K562 (cell line): ENCODE results near the gene ANKRD11. TPM values are rescaled to one million over a fixed set of nuclear protein-coding genes. Genes with fewer than 3 reads are reported as not detected.
A peak's percentile ranks its signal among the peaks of the same experiment; 100 is the strongest.

Experiments
- ARHGAP35 ChIP-seq: fragments of 450-650 bp; IDR thresholded peaks from 2 replicates; pipeline ENCODE4 v1.6.1; 2018; ENCODE audit not compliant: partially characterized antibody
- ARID1B ChIP-seq: fragments of 450-650 bp; IDR thresholded peaks from 2 replicates; pipeline ENCODE4 v1.6.1; 2016; ENCODE audit warnings: antibody characterized with exemption, mild to moderate bottlenecking, inconsistent platforms
- CBFA2T3 ChIP-seq: fragments of 450-650 bp; IDR thresholded peaks from 2 replicates; pipeline ENCODE4 v1.6.1; 2017
- CREM ChIP-seq: IDR thresholded peaks from 2 replicates; pipeline ENCODE4 v1.6.1; 2014; ENCODE audit warnings: antibody characterized with exemption, low read depth
- CTBP1 ChIP-seq: fragments of 450-650 bp; IDR thresholded peaks from 2 replicates; pipeline ENCODE4 v1.6.1; 2016; ENCODE audit warnings: borderline replicate concordance
- DPF2 ChIP-seq: fragments of 450-650 bp; IDR thresholded peaks from 2 replicates; pipeline ENCODE4 v1.6.1; 2016
- PHF21A ChIP-seq: fragments of 450-650 bp; IDR thresholded peaks from 2 replicates; pipeline ENCODE4 v1.6.1; 2017; ENCODE audit warnings: low read depth, borderline replicate concordance
- RBM14 ChIP-seq: fragments of 200-400 bp; formaldehyde crosslinking; IDR thresholded peaks from 2 replicates; pipeline ENCODE4 v1.6.1; 2018; ENCODE audit warnings: low read depth, mild to moderate bottlenecking, low read length, moderate library complexity, borderline replicate concordance; ENCODE audit not compliant: insufficient read depth
- SRSF3 ChIP-seq: fragments of 200-400 bp; formaldehyde crosslinking; IDR thresholded peaks from 2 replicates; pipeline ENCODE4 v1.6.1; 2016; ENCODE audit warnings: mild to moderate bottlenecking, low read length, moderate library complexity; ENCODE audit not compliant: insufficient read depth
- TCF3 ChIP-seq: sonication (generic); formaldehyde crosslinking; IDR thresholded peaks from 2 replicates; pipeline ENCODE4 v1.4.0; 2020; ENCODE audit warnings: mild to moderate bottlenecking, missing genetic modification reagents
- ZNF134 ChIP-seq: fragments of 250-450 bp; sonication (Bioruptor Pico); conservative IDR thresholded peaks from 2 replicates; pipeline ENCODE4 v1.4.0; 2020
- ZNF23 ChIP-seq: fragments of 250-450 bp; sonication (Bioruptor Pico); IDR thresholded peaks from 2 replicates; pipeline ENCODE4 v1.4.0; 2020; ENCODE audit warnings: mild to moderate bottlenecking
- ZSCAN32 ChIP-seq: fragments of 450-650 bp; formaldehyde crosslinking; IDR thresholded peaks from 2 replicates; pipeline ENCODE4 v1.4.0; 2020; ENCODE audit warnings: mild to moderate bottlenecking, moderate library complexity
- polyA plus RNA-seq, 8 experiments: library from polyadenylated mRNA; depleted of rRNA in 4 of 8; stranded (reverse) in 5 of 8; unstranded in 3 of 8; fragments of >200 nt; fragmentation: Nextera tagmentation in 2 of 8; fragmentation: Illumina TruSeq in 1 of 8; extraction: Ambion mirVana in 2 of 8; extraction: Trizol in 1 of 8; gene quantifications; 2 replicates each; pipeline versions ENCODE4 v1.2.1 to v1.2.3, GENCODE V29; 2011 to 2014; ENCODE audit warnings: inconsistent platforms in 1 of 8, missing spikeins in 1 of 8
- total RNA-seq, 7 experiments: library from RNA; depleted of rRNA in 6 of 7; stranded (reverse); fragments of >200 nt in 6 of 7; fragmentation: Illumina TruSeq in 2 of 7; extraction: Trizol in 2 of 7; gene quantifications; 2 replicates each; pipeline versions ENCODE4 v1.2.1 to v1.2.3, GENCODE V29; 2011 to 2021; ENCODE audit warnings: low replicate concordance in 1 of 7
- TF ChIP-seq, protein P1 (sequence below): fragments of 450-650 bp; formaldehyde crosslinking; IDR thresholded peaks from 2 replicates; pipeline ENCODE4 v1.4.0; 2020; ENCODE audit warnings: mild to moderate bottlenecking
- TF ChIP-seq, protein P2 (sequence below): sonication (generic); formaldehyde crosslinking; IDR thresholded peaks from 2 replicates; pipeline ENCODE4 v1.8.0; 2022; ENCODE audit warnings: mild to moderate bottlenecking, missing genetic modification reagents
- TF ChIP-seq, protein P3 (sequence below), 2 experiments: IDR thresholded peaks; 2 replicates each; pipeline ENCODE4 v1.6.1; 2011; ENCODE audit warnings: borderline replicate concordance in 1 of 2, control low read depth in 1 of 2, low read depth in 1 of 2, low read length in 1 of 2, mild to moderate bottlenecking in 1 of 2, mixed read lengths in 1 of 2, moderate library complexity in 1 of 2; ENCODE audit not compliant: insufficient read depth in 1 of 2, insufficient read length in 1 of 2, poor library complexity in 1 of 2, severe bottlenecking in 1 of 2; ENCODE audit errors: extremely low read depth in 1 of 2
- TF ChIP-seq, protein P4 (sequence below): fragments of 450-650 bp; IDR thresholded peaks from 2 replicates; pipeline ENCODE4 v1.6.1; 2017; ENCODE audit warnings: antibody characterized with exemption, mild to moderate bottlenecking
- TF ChIP-seq, protein P5 (sequence below): fragments of 250-450 bp; sonication (Bioruptor Pico); IDR thresholded peaks from 2 replicates; pipeline ENCODE4 v1.8.0; 2022; ENCODE audit warnings: inconsistent platforms
- TF ChIP-seq, protein P6 (sequence below): sonication (generic); formaldehyde crosslinking; IDR thresholded peaks from 2 replicates; pipeline ENCODE4 v1.9.0; 2022; ENCODE audit warnings: mild to moderate bottlenecking, missing genetic modification reagents

Gene ANKRD11
- total and polyA plus RNA-seq, 9 of the 15 experiments (the other 6 are each of a cell fraction or from before 2014, with no cell fraction given): 4.7 to 126 (median 31.7) TPM

DNA sequence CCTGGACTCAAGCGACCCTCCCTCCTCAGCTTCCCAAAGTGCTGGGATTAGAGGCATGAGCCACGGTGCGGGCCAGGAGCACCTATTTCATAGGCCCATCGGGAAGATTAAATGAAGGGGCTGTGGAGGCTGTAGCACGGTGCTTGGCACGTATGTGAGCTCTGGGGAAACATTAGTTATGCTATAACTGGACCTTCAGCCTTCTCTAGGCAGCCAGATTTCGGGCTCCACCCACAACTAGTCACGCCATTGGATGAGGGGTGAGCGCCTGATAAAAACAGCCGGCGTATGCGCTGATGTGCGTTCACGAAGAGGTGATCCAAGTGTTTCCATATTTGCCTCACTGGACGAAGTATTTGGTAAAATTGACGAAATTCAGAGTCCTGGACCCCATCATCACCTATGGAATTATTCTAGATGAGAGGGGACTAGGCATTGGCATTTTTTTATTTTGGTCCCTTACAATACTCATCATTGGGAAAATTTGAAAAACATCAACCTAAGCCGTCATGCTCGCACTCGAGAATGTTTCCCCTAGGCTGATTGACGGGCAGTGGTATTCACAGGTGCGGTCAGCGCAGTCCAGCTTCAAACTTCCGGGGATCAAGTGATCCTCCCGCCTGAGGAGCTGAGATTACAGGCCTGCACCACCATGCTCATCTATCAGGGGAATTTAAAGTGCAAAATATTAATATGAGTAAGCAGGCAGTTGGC lies 1.8 kb upstream of the ANKRD11 start (continued):
- TF ChIP-seq RBM14 (no peak), ZNF23 (CRISPR knock-in tag) (no peak), ZSCAN32 (CRISPR knock-in tag) (no peak), CBFA2T3 (peak; percentile 66), CTBP1 (0 out of 2 replicates have a peak, but pooled peaks have one; percentile 20), TCF3 (CRISPR knock-in tag) (peak; percentile 33; the same call in 1 of the 2 replicates), SRSF3 (no peak), PHF21A (peak; percentile 50; the same call in 1 of the 2 replicates), DPF2 (peak; percentile 44; the same call in 1 of the 2 replicates), ARID1B (peak; percentile 60), CREM (peak; percentile 24; the same call in 1 of the 2 replicates), ZNF134 (CRISPR knock-in tag) (no peak), ARHGAP35 (no peak)
- TF ChIP-seq, protein P1, sequence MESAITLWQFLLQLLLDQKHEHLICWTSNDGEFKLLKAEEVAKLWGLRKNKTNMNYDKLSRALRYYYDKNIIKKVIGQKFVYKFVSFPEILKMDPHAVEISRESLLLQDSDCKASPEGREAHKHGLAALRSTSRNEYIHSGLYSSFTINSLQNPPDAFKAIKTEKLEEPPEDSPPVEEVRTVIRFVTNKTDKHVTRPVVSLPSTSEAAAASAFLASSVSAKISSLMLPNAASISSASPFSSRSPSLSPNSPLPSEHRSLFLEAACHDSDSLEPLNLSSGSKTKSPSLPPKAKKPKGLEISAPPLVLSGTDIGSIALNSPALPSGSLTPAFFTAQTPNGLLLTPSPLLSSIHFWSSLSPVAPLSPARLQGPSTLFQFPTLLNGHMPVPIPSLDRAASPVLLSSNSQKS (CRISPR knock-in tag): no peak
- TF ChIP-seq, protein P2, sequence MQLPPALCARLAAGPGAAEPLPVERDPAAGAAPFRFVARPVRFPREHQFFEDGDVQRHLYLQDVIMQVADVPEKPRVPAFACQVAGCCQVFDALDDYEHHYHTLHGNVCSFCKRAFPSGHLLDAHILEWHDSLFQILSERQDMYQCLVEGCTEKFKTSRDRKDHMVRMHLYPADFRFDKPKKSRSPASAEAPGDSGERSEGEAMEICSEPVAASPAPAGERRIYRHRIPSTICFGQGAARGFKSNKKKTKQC (CRISPR knock-in tag): no peak
- TF ChIP-seq, protein P3, sequence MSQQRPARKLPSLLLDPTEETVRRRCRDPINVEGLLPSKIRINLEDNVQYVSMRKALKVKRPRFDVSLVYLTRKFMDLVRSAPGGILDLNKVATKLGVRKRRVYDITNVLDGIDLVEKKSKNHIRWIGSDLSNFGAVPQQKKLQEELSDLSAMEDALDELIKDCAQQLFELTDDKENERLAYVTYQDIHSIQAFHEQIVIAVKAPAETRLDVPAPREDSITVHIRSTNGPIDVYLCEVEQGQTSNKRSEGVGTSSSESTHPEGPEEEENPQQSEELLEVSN (IDR thresholded peaks at IDR 0.05; ENCODE audit: borderline replicate concordance in 1 of 2, extremely low read depth in 1 of 2, insufficient read depth in 1 of 2, insufficient read length in 1 of 2, low read depth in 1 of 2, low read length in 1 of 2, poor library complexity in 1 of 2, severe bottlenecking in 1 of 2): peak in 1 of 2 experiments; percentile 39
- TF ChIP-seq, protein P4, sequence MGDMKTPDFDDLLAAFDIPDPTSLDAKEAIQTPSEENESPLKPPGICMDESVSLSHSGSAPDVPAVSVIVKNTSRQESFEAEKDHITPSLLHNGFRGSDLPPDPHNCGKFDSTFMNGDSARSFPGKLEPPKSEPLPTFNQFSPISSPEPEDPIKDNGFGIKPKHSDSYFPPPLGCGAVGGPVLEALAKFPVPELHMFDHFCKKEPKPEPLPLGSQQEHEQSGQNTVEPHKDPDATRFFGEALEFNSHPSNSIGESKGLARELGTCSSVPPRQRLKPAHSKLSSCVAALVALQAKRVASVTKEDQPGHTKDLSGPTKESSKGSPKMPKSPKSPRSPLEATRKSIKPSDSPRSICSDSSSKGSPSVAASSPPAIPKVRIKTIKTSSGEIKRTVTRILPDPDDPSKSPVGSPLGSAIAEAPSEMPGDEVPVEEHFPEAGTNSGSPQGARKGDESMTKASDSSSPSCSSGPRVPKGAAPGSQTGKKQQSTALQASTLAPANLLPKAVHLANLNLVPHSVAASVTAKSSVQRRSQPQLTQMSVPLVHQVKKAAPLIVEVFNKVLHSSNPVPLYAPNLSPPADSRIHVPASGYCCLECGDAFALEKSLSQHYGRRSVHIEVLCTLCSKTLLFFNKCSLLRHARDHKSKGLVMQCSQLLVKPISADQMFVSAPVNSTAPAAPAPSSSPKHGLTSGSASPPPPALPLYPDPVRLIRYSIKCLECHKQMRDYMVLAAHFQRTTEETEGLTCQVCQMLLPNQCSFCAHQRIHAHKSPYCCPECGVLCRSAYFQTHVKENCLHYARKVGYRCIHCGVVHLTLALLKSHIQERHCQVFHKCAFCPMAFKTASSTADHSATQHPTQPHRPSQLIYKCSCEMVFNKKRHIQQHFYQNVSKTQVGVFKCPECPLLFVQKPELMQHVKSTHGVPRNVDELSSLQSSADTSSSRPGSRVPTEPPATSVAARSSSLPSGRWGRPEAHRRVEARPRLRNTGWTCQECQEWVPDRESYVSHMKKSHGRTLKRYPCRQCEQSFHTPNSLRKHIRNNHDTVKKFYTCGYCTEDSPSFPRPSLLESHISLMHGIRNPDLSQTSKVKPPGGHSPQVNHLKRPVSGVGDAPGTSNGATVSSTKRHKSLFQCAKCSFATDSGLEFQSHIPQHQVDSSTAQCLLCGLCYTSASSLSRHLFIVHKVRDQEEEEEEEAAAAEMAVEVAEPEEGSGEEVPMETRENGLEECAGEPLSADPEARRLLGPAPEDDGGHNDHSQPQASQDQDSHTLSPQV: 0 out of 2 replicates have a peak, but pooled peaks have one; percentile 31
- TF ChIP-seq, protein P5, sequence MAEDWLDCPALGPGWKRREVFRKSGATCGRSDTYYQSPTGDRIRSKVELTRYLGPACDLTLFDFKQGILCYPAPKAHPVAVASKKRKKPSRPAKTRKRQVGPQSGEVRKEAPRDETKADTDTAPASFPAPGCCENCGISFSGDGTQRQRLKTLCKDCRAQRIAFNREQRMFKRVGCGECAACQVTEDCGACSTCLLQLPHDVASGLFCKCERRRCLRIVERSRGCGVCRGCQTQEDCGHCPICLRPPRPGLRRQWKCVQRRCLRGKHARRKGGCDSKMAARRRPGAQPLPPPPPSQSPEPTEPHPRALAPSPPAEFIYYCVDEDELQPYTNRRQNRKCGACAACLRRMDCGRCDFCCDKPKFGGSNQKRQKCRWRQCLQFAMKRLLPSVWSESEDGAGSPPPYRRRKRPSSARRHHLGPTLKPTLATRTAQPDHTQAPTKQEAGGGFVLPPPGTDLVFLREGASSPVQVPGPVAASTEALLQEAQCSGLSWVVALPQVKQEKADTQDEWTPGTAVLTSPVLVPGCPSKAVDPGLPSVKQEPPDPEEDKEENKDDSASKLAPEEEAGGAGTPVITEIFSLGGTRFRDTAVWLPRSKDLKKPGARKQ: no peak
- TF ChIP-seq, protein P6, sequence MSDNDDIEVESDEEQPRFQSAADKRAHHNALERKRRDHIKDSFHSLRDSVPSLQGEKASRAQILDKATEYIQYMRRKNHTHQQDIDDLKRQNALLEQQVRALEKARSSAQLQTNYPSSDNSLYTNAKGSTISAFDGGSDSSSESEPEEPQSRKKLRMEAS (CRISPR knock-in tag): 0 out of 2 replicates have a peak, but pooled peaks have one; percentile 21
